Renal cortex interstitium (tissue), 11 donors: ENCODE data around the gene RRP1B. TPM values are rescaled to one million over a fixed set of nuclear protein-coding genes. Genes with fewer than 3 reads are reported as not detected.
"Not testable (repeated sequence)": the region's sequence is repeated elsewhere in the genome, so short reads cannot be mapped to it uniquely, and the experiment has no call there.

Experiments
- DNase-seq, 11 donors: peaks; one replicate each; pipeline ENCODE4 v3.0.0-alpha.2; 2013; ENCODE audit warnings: low read depth in 9 of 11, low spot score in 4 of 11; ENCODE audit errors: extremely low read depth in 1 of 11
- polyA plus RNA-seq, 3 donors: library from polyadenylated mRNA; unstranded; fragments of 120-200 nt; gene quantifications; one replicate each; pipeline ENCODE4 v1.2.1, GENCODE V29; 2013; ENCODE audit not compliant: insufficient read length in 3 of 3

Gene RRP1B
- polyA plus RNA-seq, 3 donors, result 28.6 to 32.9 (median 32.3) TPM

- DNase-seq, result no peak
These were observed 2.9 kb downstream of the RRP1B start for GRCh38 chr21:43662286-43662685.

GRCh38 chr21:43663033-43663432, 3.7 kb downstream of the RRP1B start:
- no peak for DNase-seq

GRCh38 chr21:43664358-43664757, 5.0 kb downstream of the RRP1B start:
- no peak for DNase-seq

- DNase-seq, result no peak
These were observed 6.5 kb downstream of the RRP1B start for GRCh38 chr21:43665879-43666278.

- DNase-seq, result no peak
These were observed 8.0 kb downstream of the RRP1B start for GRCh38 chr21:43667191-43667904.

- DNase-seq, result no peak
These were observed 10.7 kb downstream of the RRP1B start for GRCh38 chr21:43669828-43670605.

GRCh38 chr21:43675871-43676270, 16.5 kb downstream of the RRP1B start:
- DNase-seq, result no peak

- DNase-seq, result no peak
These were observed 17.0 kb downstream of the RRP1B start for GRCh38 chr21:43676391-43676790.

- DNase-seq, result no peak
These were observed 20.6 kb downstream of the RRP1B start for GRCh38 chr21:43679951-43680350.

GRCh38 chr21:43680421-43680820, 21.1 kb downstream of the RRP1B start:
- DNase-seq, result not testable (repeated sequence)

- DNase-seq, result no peak
These were observed 22.3 kb downstream of the RRP1B start for GRCh38 chr21:43681650-43682049.

- no peak for DNase-seq
These were observed 25.1 kb downstream of the RRP1B start for GRCh38 chr21:43684424-43684823.

- no peak for DNase-seq
These were observed 27.6 kb downstream of the RRP1B start for GRCh38 chr21:43686811-43687565.

GRCh38 chr21:43687566-43688399, 28.4 kb downstream of the RRP1B start:
- no peak for DNase-seq

GRCh38 chr21:43688906-43689305, 29.5 kb downstream of the RRP1B start:
- DNase-seq, result no peak

- no peak for DNase-seq
These were observed 30.4 kb downstream of the RRP1B start for GRCh38 chr21:43689556-43690337.

GRCh38 chr21:43690346-43690745, 31.0 kb downstream of the RRP1B start:
- no peak for DNase-seq

GRCh38 chr21:43691086-43691795, 31.9 kb downstream of the RRP1B start:
- DNase-seq, result no peak
